Retinal pigment epithelial cell (primary cell): ENCODE measurements around the gene DYNLT1.
"Not testable (repeated sequence)": the region's sequence is repeated elsewhere in the genome, so short reads cannot be mapped to it uniquely, and the experiment has no call there.

ENCODE experiments used
- DNase-seq: peaks from one replicate; pipeline ENCODE4 v3.0.0-alpha.2; 2010; ENCODE audit warnings: low read depth
- H3K4me3 ChIP-seq: 2 replicates; pipeline ENCODE4 v1.5.1; 2011; ENCODE audit warnings: mild to moderate bottlenecking, low read length, control low read depth, moderate library complexity
- TF ChIP-seq, protein P1 (sequence below): conservative IDR thresholded peaks from 2 replicates; pipeline ENCODE4 v1.5.1; 2011; ENCODE audit warnings: low read depth, low read length, control low read depth, inconsistent platforms

DYNLT1 gene

DNA sequence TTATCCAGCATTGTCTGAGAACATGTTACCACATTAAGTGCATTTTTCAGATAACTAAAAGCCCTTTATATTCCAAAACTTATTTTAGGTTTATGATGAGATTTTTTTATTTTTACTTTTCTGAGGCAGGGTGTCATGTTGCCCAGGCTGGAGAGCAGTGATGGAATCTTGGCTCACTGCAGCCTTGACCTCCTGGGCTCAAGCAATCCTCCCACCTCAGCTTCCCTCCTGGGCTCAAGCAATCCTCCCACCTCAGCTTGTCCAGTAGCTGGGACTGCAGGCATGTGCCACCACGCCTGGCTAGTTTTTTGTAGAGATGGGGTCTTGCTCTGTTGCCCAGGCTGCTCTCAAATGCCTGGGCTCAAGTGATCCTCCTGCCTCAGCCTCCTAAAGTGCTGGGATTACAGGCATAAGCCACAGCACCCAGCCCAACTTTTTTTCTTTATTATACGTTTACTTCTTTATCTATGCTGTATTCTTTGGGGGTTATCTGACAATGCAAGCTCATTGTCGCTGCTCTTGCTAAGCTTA lies 6.2 kb downstream of the DYNLT1 start:
- DNase-seq = no peak
- TF ChIP-seq, protein P1, sequence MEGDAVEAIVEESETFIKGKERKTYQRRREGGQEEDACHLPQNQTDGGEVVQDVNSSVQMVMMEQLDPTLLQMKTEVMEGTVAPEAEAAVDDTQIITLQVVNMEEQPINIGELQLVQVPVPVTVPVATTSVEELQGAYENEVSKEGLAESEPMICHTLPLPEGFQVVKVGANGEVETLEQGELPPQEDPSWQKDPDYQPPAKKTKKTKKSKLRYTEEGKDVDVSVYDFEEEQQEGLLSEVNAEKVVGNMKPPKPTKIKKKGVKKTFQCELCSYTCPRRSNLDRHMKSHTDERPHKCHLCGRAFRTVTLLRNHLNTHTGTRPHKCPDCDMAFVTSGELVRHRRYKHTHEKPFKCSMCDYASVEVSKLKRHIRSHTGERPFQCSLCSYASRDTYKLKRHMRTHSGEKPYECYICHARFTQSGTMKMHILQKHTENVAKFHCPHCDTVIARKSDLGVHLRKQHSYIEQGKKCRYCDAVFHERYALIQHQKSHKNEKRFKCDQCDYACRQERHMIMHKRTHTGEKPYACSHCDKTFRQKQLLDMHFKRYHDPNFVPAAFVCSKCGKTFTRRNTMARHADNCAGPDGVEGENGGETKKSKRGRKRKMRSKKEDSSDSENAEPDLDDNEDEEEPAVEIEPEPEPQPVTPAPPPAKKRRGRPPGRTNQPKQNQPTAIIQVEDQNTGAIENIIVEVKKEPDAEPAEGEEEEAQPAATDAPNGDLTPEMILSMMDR = no peak
- H3K4me3 ChIP-seq = no peak overlapping the region

DNA sequence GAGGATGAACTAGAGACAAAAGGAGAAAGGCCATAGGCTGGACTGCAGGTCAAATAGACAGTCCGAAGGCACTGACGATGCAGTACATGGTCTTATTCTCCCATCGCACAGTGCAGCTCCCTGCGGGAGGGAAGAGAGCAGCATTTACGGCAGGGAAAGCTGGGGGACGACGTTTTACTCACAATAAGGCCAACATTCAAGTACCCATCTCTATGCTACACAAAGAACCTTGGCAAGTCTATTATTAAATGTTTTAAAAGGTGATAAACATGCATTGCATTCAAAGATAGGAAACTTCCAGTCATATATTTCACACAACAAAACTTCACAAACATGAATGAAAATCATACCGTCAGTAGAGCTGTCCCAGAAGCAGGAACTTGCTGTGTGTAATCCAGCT lies 7.8 kb downstream of the DYNLT1 start:
- H3K4me3 ChIP-seq = no peak overlapping the region
- TF ChIP-seq, protein P1 = no peak
- no peak for DNase-seq

DNA sequence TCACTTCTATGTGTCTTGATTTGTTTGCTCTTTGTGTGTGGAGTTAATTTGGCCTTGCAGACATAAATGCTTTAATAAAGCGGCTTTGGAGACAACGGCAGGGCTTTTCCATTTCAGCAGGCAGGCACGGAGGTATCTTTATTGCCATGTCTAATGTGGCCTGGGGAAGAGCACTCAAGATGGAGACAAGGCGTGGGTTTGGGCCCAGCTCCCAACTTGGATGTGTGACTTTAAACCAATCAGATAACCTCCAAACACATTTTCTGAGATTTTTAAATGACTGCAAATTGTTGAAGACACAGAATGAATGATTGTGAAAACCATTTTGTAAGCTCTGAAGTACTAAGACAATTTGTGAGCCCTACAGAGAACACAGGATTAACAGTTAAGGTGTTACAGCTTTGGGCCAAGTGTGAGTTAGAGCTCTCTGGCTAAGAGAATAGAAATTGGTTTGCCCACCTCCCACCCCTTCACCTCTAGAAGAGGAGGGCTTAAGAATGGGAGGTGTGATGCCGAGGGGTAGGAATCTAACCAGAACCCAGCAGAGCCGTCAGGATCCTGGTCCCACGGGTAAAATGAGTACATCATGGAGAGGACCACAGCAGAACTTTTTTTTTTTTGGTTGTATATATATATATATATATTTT lies 9.0 kb downstream of the DYNLT1 start:
- DNase-seq = no peak
- TF ChIP-seq, protein P1 = no peak
- no peak overlapping the region for H3K4me3 ChIP-seq

DNA sequence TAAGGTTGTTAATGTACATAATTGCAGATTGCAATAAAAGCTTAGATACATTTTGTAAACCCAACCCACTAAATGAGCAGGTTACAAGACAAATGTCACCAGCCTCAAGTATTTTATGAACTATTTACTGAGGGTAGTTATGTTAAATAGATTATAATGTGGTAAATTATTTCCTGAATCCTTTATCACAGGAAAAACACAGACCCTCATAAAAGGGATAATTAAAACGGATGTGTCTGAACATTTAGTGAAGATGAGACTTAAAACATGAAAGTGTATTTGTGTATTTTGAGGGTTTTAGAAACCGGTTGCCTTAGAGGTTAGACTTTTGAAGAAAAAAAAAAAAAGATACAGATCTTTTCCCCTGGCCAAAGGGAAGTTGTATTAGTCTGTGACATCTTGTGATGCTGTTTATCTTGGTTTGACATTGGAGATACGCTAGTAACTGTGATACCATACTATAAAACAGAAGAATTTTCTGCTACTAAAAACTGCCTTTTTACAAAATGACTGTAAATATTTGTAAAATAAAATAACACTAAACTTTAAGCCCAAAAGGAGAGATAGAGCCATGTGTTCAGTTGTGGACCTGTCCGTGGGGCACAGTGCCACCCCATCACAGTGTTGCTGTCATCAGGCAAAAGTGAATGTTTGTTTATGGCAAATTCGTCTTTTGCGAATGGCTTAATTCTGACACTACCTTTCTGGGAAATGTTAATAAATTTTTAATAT lies 9.7 kb downstream of the DYNLT1 start:
- no peak overlapping the region for H3K4me3 ChIP-seq
- TF ChIP-seq, protein P1 = no peak
- no peak for DNase-seq

DNA sequence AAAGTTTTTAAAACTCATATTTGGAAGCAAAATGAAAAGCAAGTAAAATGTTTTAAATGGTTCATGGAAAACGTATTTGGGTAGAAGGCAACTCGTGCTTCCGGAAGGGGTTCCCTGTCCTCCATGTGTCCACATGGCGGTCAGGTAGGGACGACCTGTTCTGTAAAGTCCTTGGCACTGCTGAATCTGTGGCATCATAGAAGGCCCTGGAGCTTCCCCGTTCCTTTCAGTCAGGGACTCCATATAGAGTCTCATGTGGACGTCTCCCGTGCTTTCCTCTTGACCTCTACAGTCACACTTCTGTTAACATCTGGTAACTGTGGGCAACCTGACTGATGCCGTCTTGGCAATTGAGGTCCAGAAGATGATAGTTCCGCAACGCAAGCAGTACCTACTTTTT lies 11.4 kb downstream of the DYNLT1 start:
- no peak for DNase-seq
- no peak overlapping the region for H3K4me3 ChIP-seq
- TF ChIP-seq, protein P1 = no peak

DNA sequence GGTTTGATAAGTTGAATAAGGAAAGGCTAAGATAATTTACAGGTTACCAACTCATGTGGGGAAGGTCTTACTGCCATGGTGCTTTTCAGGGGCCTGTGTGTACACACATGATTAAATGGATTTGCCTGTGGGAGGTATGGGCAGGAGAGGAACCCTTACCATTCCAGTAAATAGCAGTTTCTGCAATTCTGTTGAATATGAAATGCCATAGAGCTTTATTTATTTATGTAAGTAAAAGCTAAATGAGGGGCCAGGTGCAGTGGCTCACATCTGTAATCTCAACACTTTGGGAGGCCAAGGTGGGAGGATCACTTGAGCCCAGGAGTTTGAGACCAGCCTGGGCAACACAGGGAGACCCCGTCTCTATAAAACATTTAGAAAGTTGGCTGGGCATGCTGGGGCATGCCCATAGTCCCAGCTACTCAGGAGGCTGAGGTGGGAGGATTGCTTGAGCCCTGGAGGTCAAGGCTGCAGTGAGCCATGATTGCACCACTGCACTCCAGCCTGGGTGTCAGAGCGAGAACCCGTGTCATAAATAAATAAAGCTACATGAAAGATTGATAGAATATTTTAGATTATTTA lies 11.9 kb downstream of the DYNLT1 start:
- H3K4me3 ChIP-seq, DNase-seq: not testable (repeated sequence)

DNA sequence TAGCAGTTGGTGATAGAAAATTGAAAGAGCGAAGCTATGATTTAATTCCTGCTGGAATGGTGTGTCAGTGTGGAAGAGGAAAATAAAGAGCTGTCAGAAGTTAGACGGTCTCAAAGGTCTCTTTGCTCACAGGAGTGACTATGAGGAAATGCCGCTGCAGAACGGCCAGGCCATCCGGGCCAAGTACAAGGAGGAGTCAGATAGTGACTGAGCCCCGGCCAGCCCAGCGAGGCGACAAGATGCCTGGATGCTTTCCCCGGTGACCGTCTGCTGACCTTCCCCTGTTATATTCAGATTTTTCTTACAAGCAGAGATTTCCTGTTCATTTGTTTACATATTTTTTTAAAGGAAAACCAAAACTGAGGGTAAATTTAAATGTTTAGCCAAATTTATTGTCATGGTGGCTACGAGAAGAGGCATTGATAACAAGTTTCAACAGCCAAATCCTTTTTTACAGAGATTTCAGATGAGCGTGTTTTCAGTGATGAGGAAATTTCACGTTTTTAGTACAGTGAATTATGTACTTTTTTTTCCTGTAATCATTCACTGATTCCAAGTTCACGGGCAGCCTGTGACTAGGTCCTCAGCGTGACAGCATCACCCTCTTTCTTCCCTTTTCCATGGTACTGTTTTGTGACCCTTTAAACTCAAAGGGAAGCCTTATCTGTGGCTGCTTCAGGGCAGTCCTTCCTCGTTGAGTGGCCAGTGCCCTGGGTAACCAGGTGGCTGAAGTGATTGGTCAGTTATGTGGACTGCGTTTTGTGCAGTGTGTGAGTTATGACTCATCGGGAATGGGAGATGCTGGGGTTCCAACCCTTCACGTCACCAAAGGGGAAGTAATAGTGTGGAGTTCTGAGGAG lies 12.6 kb downstream of the DYNLT1 start:
- DNase-seq = no peak
- TF ChIP-seq, protein P1 = no peak
- no peak overlapping the region for H3K4me3 ChIP-seq
